SK-N-SH treated with all-trans-retinoic acid at 6 μM for 48 hours (cell line): ENCODE measurements around the gene RELA.
"Not testable (repeated sequence)": the region's sequence is repeated elsewhere in the genome, so short reads cannot be mapped to it uniquely, and the experiment has no call there.

Source experiments
- ATAC-seq: fragments of 200-7000 bp; cut with Tn5 transposase; 3 replicates; pipeline ENCODE4 v1.9.1; 2020; ENCODE audit warnings: mild to moderate bottlenecking, moderate library complexity
- BACH2 ChIP-seq: fragments of 250-450 bp; sonication (Bioruptor Pico); IDR thresholded peaks from 2 replicates; pipeline ENCODE4 v1.9.0; 2021; ENCODE audit warnings: mild to moderate bottlenecking, borderline replicate concordance
- CSRNP3 ChIP-seq: fragments of 250-450 bp; sonication (Bioruptor Pico); IDR thresholded peaks from 2 replicates; pipeline ENCODE4 v1.5.1; 2021; ENCODE audit warnings: mild to moderate bottlenecking, moderate library complexity
- GLIS3 ChIP-seq: fragments of 250-450 bp; sonication (Bioruptor Pico); IDR thresholded peaks from 2 replicates; pipeline ENCODE4 v1.5.0; 2020; ENCODE audit warnings: mild to moderate bottlenecking, moderate library complexity
- ISL1 ChIP-seq: fragments of 250-450 bp; sonication (Bioruptor Pico); IDR thresholded peaks from 2 replicates; pipeline ENCODE4 v2.1.2; 2022; ENCODE audit warnings: mild to moderate bottlenecking, moderate library complexity
- PATZ1 ChIP-seq: fragments of 250-450 bp; sonication (Bioruptor Pico); IDR thresholded peaks from 2 replicates; pipeline ENCODE4 v1.8.0; 2020; ENCODE audit warnings: mild to moderate bottlenecking, moderate library complexity, borderline replicate concordance
- PPARA ChIP-seq: fragments of 250-450 bp; sonication (Bioruptor Pico); IDR thresholded peaks from 2 replicates; pipeline ENCODE4 v1.5.0; 2020; ENCODE audit warnings: mild to moderate bottlenecking, borderline replicate concordance
- RARB ChIP-seq: fragments of 250-450 bp; sonication (Bioruptor Pico); IDR thresholded peaks from 2 replicates; pipeline ENCODE4 v1.8.0; 2021; ENCODE audit warnings: mild to moderate bottlenecking, moderate library complexity
- SNAI2 ChIP-seq: fragments of 250-450 bp; sonication (Bioruptor Pico); IDR thresholded peaks from 2 replicates; pipeline ENCODE4 v1.5.0; 2020; ENCODE audit warnings: mild to moderate bottlenecking, moderate library complexity
- TOX ChIP-seq: fragments of 250-450 bp; sonication (Bioruptor Pico); IDR thresholded peaks from 2 replicates; pipeline ENCODE4 v1.8.0; 2021; ENCODE audit warnings: mild to moderate bottlenecking, moderate library complexity, borderline replicate concordance
- TSHZ2 ChIP-seq: fragments of 250-450 bp; sonication (Bioruptor Pico); IDR thresholded peaks from 2 replicates; pipeline ENCODE4 v1.5.0; 2020; ENCODE audit warnings: mild to moderate bottlenecking, moderate library complexity
- ZC3H10 ChIP-seq: fragments of 250-450 bp; sonication (Bioruptor Pico); IDR thresholded peaks from 2 replicates; pipeline ENCODE4 v1.5.1; 2021; ENCODE audit warnings: mild to moderate bottlenecking, moderate library complexity
- ZFP3 ChIP-seq: fragments of 250-450 bp; sonication (Bioruptor Pico); IDR thresholded peaks from 2 replicates; pipeline ENCODE4 v1.5.0; 2020; ENCODE audit warnings: mild to moderate bottlenecking, moderate library complexity
- ZFP30 ChIP-seq: fragments of 450-650 bp; formaldehyde crosslinking; IDR thresholded peaks from 2 replicates; pipeline ENCODE4 v1.5.0; 2022; ENCODE audit warnings: mild to moderate bottlenecking, moderate library complexity
- ZNF565 ChIP-seq: fragments of 450-650 bp; formaldehyde crosslinking; conservative IDR thresholded peaks from 2 replicates; pipeline ENCODE4 v1.5.0; 2020; ENCODE audit warnings: low read depth, mild to moderate bottlenecking, moderate library complexity
- ZNF70 ChIP-seq: fragments of 450-650 bp; formaldehyde crosslinking; IDR thresholded peaks from 2 replicates; pipeline ENCODE4 v1.5.0; 2020; ENCODE audit warnings: mild to moderate bottlenecking, moderate library complexity
- TF ChIP-seq, protein P1 (sequence below): fragments of 250-450 bp; sonication (Bioruptor Pico); IDR thresholded peaks from 2 replicates; pipeline ENCODE4 v1.8.0; 2021; ENCODE audit warnings: low read depth, mild to moderate bottlenecking, moderate library complexity, borderline replicate concordance
- TF ChIP-seq, protein P2 (sequence below): fragments of 250-450 bp; sonication (Bioruptor Pico); IDR thresholded peaks from 2 replicates; pipeline ENCODE4 v1.5.1; 2020; ENCODE audit warnings: low read depth, mild to moderate bottlenecking, moderate library complexity

The RELA gene

DNA sequence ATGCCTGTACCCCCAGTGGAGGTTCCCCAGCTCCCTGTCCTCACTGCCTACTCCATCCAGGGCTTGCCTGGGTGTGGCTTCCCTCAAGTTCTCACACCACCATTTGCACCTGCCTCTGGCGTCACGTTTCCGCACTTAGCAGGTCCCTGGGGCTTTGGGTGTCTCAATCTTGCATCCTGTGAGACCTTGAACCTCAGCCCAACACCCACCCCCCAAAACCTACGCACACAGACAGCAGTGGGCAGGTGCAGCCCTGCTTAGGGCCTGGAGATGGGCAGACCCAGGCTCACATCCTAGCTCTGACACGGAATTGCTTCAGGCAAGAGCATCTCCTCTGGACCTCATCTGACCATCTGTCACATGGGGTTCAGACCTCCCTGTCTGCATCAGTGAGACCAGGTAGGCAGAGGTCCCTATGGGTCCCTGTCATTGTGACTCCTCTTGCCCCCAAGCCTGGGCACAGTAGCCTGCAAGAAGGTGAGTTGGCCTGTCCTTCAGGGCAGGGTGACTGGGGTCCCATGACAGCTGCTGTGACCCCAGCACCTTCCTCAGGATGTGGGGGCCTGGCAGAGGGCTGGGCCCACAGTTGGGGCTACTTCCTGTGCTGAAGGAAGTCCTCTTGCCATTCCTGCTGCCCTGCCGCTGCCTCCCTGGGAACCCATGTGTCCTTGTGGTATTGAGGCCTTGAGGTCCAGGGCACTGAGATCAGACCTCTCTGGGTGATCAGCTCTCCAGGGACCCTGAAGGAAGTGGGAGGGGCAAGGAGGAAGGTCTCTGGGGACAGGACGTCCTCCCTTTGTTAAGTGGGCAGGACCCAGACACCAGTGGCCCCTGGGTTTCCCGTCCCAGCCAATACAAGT, 22.9 kb downstream of the RELA start:
- no peak for ATAC-seq
- no peak for TF ChIP-seq ZFP30 (CRISPR knock-in tag)
- no peak for TF ChIP-seq RARB
- TF ChIP-seq TOX (CRISPR knock-in tag): no peak
- TF ChIP-seq ZFP3 (CRISPR knock-in tag): no peak
- TF ChIP-seq, protein P1, sequence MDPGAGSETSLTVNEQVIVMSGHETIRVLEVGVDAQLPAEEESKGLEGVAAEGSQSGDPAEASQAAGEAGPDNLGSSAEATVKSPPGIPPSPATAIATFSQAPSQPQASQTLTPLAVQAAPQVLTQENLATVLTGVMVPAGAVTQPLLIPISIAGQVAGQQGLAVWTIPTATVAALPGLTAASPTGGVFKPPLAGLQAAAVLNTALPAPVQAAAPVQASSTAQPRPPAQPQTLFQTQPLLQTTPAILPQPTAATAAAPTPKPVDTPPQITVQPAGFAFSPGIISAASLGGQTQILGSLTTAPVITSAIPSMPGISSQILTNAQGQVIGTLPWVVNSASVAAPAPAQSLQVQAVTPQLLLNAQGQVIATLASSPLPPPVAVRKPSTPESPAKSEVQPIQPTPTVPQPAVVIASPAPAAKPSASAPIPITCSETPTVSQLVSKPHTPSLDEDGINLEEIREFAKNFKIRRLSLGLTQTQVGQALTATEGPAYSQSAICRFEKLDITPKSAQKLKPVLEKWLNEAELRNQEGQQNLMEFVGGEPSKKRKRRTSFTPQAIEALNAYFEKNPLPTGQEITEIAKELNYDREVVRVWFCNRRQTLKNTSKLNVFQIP: no peak
- no peak for TF ChIP-seq ZC3H10 (CRISPR knock-in tag)
- TF ChIP-seq PATZ1: no peak
- TF ChIP-seq SNAI2: no peak
- no peak for TF ChIP-seq ZNF565 (CRISPR knock-in tag)
- TF ChIP-seq GLIS3 (CRISPR knock-in tag): no peak
- TF ChIP-seq, protein P2, sequence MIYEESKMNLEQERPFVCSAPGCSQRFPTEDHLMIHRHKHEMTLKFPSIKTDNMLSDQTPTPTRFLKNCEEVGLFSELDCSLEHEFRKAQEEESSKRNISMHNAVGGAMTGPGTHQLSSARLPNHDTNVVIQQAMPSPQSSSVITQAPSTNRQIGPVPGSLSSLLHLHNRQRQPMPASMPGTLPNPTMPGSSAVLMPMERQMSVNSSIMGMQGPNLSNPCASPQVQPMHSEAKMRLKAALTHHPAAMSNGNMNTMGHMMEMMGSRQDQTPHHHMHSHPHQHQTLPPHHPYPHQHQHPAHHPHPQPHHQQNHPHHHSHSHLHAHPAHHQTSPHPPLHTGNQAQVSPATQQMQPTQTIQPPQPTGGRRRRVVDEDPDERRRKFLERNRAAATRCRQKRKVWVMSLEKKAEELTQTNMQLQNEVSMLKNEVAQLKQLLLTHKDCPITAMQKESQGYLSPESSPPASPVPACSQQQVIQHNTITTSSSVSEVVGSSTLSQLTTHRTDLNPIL (CRISPR knock-in tag): no peak
- no peak for TF ChIP-seq CSRNP3 (CRISPR knock-in tag)
- TF ChIP-seq ISL1 (CRISPR knock-in tag): no peak

GRCh38 chr11:65639228-65639597, 23.5 kb downstream of the RELA start:
- not testable (repeated sequence) for ATAC-seq

DNA sequence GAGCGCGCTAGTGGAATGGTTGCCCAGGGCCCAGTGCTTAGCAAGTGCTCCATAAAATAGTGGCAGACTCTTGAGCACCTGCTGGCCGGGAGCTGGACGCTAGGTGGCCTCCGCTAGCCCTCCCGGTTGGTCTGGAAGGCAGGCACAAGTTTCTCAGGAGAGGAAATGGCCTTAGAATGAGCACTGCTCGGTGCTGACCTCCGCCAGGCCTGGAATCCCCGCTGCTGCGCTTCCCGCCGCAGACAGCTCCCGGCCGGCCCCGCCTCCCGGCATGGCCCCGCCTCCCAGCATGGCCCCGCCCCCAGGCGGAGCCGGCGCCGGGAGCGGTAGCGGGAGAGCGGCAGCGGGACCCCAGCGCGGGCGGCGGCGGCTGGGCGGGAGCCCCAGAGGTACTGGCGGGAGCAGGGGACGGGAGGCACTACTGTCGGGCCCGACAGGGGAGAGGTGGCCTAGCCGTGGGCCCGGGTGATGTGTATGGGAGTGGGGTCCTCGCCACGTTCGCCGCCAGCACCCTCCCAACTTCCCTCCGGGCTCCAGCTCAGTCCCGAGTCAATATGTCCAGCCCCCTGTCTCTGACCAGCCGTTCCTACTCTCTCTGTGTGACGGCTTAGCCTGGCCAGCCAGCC, 24.8 kb downstream of the RELA start, which contains the start of gene SIPA1:
Gene SIPA1 (plus strand): TSS at position 308 of the 626 bp plus-strand sequence. CDS start 2,821 bp downstream, outside the sequence.
- peak; percentile 90 for ATAC-seq
- no peak for TF ChIP-seq BACH2 (CRISPR knock-in tag)
- no peak for TF ChIP-seq ISL1 (CRISPR knock-in tag)
- TF ChIP-seq ZFP3 (CRISPR knock-in tag): no peak
- TF ChIP-seq, protein P2 (CRISPR knock-in tag): no peak
- TF ChIP-seq ZNF70 (CRISPR knock-in tag): no peak
- no peak for TF ChIP-seq PPARA (CRISPR knock-in tag)
- no peak for TF ChIP-seq TSHZ2
